Measurements from ENCODE around the gene MGMT.

DNA sequence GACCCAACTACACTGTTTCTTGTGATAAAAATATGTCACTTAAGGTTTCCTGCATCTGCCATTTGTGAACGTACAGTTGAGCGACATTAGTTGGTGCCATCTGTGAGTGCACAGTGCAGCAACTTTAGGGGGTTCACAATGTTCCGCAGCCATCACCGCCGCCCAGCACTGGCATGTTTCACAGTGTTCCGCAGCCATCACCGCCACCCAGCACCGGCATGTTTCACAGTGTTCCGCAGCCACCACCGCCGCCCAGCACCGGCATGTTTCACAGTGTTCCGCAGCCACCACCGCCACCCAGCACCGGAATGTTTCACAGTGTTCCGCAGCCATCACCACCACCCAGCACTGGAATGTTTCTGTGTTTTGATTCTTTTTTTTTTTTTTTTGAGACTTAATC is 83.0 kb downstream of the MGMT start:
- TF ChIP-seq CTCF (IDR thresholded peaks at IDR 0.05; ENCODE audit: low read depth, low read length, missing input control) (no peak), REST (IDR thresholded peaks at IDR 0.05) (no peak), TAF1 (conservative IDR thresholded peaks at IDR 0.05) (no peak), YY1 (IDR thresholded peaks at IDR 0.05) (no peak), NR2F2 (IDR thresholded peaks at IDR 0.05) (no peak), EGR1 (IDR thresholded peaks at IDR 0.05; ENCODE audit: low read depth in 2 of 2) (no peak)

Data from liver (tissue), 3 donors.